ENCODE measurements around the gene MAP1B.
A peak's percentile ranks its signal among the peaks of the same experiment; 100 is the strongest.

Gene MAP1B

DNA sequence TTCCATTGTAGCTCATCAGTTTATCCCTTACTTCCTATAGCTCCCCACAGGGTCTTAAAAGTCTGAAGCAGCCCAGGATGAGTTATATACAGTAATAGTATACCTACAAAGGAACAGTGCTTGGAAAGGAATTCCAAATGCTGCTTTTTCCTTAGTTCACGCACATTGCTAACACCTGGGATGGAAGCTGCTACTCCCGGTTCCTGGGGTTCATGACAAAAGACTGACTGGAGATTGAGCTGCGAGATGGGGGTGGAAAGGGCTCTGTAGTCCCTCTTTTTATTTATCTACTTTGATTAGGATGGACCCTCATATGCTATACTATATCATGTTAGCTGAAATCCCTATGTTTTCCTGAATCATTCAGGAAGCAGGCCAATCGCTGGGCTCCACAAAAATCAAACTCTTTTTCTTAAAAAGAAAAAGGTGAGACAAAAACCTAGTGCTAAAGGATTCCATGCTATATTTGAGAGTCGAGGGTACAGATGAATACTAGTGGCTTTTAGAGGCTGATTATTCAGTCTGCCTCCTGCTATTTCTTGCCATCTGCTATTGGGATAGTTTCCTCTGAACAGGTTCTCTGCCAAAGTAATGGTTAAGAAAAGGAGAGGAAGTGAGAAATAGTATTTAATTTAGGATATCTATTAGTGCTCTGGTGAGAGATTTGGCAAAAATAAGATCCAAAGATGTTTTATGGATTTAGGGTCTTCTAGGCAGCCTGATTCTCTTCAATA is 131.6 kb downstream of the MAP1B start:
- H3K9me3 ChIP-seq: no peaks in the 10 kb centered on the region
- no peak for DNase-seq
- no peak for TF ChIP-seq CTCF (IDR thresholded peaks at IDR 0.05; ENCODE audit: low read depth, low read length)

GRCh38 chr5:72241346-72242003 is 134.2 kb downstream of the MAP1B start:
- no peak overlapping the region for H3K4me3 ChIP-seq (ENCODE audit: low read depth, low read length)
- no peaks in the 10 kb centered on the region for H3K27me3 ChIP-seq
- peaks cover 17% of the 10 kb centered on the region for H3K4me1 ChIP-seq
- no peak for DNase-seq
- TF ChIP-seq CTCF (IDR thresholded peaks at IDR 0.05; ENCODE audit: low read depth, low read length): no peak
- H3K36me3 ChIP-seq: peaks cover 17% of the 10 kb centered on the region; the same call in 1 of the 2 replicates
- no peaks in the 10 kb centered on the region for H3K9me3 ChIP-seq

More for the DNA sequence above, 131.6 kb downstream of the MAP1B start:
- H3K27me3 ChIP-seq: no peaks in the 10 kb centered on the region
- H3K36me3 ChIP-seq: peaks cover 24% of the 10 kb centered on the region
- H3K4me1 ChIP-seq: no peaks in the 10 kb centered on the region
- no peak overlapping the region for H3K4me3 ChIP-seq (ENCODE audit: low read depth, low read length)

- no peak for TF ChIP-seq CTCF (IDR thresholded peaks at IDR 0.05; ENCODE audit: low read depth, low read length)
- no peak overlapping the region for H3K4me3 ChIP-seq (ENCODE audit: low read depth, low read length)
- peaks cover 23% of the 10 kb centered on the region for H3K4me1 ChIP-seq
- DNase-seq: no peak
- no peaks in the 10 kb centered on the region for H3K27me3 ChIP-seq
- peaks cover 6% of the 10 kb centered on the region; the same call in 1 of the 2 replicates for H3K36me3 ChIP-seq
- H3K9me3 ChIP-seq: no peaks in the 10 kb centered on the region
Measured at GRCh38 chr5:72242796-72243475, 135.7 kb downstream of the MAP1B start.

DNA sequence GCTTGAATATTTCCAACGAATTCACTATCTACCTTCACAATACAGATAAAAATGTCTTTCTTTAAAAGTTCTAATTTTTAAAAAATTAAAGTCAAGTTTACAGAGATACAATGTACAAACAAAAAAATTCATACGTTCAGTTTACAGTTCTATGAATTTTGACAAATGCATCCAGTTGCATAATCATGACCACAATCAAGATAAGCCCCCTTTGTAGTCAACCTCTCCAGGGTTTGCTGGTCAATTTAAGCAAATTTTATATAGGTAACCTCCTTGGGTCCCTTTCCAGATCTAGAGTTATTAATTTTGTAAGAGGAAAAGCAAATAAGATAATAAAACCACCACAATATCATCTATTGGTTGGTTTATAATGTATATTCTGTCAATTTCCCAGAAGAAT is 136.4 kb downstream of the MAP1B start:
- Histone ChIP-seq H3K36me3 (peaks cover 6% of the 10 kb centered on the region; the same call in 1 of the 2 replicates), H3K27me3 (no peaks in the 10 kb centered on the region), H3K4me1 (peaks cover 27% of the 10 kb centered on the region), H3K9me3 (no peaks in the 10 kb centered on the region), H3K4me3 (ENCODE audit: low read depth, low read length) (no peak overlapping the region)
- no peak for DNase-seq
- no peak for TF ChIP-seq CTCF (IDR thresholded peaks at IDR 0.05; ENCODE audit: low read depth, low read length)

DNA sequence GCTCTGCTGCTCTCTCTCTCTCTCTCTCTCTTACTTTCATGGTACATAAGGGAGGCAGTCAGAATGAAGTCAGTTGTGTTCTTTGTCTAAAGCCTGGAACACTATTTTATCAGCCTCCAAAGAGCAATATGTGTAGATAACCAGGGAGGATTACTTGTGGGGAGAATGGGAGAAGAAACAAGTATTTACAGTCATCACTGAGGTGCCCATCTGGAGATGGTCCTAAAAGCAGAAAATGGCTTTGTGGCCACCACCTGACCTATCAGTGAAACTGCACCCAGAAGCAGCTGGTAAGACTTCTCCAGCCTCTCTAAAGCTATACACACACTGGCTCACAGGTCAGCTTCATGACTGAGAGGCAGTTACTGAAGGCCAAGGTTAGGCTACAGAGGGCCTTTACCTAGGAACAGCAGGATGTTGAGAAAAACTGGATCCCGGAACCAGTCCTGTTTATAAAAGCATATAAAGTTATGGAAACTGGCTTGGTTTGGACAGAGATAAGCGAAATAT is 137.6 kb downstream of the MAP1B start:
- Histone ChIP-seq H3K4me1 (peaks cover 30% of the 10 kb centered on the region), H3K9me3 (no peaks in the 10 kb centered on the region), H3K36me3 (peaks cover 6% of the 10 kb centered on the region; the same call in 1 of the 2 replicates), H3K4me3 (ENCODE audit: low read depth, low read length) (no peak overlapping the region), H3K27me3 (no peaks in the 10 kb centered on the region)
- TF ChIP-seq CTCF (IDR thresholded peaks at IDR 0.05; ENCODE audit: low read depth, low read length): peak; percentile 69
- peak; percentile 55 for DNase-seq
